GM18508 (cell line): Measurements from ENCODE around the gene PSMD13.

Experiments
- ATAC-seq: cut with Tn5 transposase; IDR thresholded peaks from one replicate; pipeline ENCODE4 v1.9.1; 2021; ENCODE audit warnings: moderate number of reproducible peaks; ENCODE audit not compliant: insufficient read depth, unreplicated experiment

PSMD13 gene

GRCh38 chr11:269146-269890 is 32.5 kb downstream of the PSMD13 start:
- peak; percentile 63 for ATAC-seq

- ATAC-seq = no peak
Measured at GRCh38 chr11:270451-271318, 33.9 kb downstream of the PSMD13 start.

- no peak for ATAC-seq
Measured at GRCh38 chr11:271319-271715, 34.5 kb downstream of the PSMD13 start.

- ATAC-seq = no peak
Measured at GRCh38 chr11:272195-272930, 35.6 kb downstream of the PSMD13 start.

GRCh38 chr11:272931-273198 is 36.1 kb downstream of the PSMD13 start:
- no peak for ATAC-seq

- ATAC-seq = no peak
Measured at GRCh38 chr11:276219-276618, 39.4 kb downstream of the PSMD13 start.

GRCh38 chr11:278001-278951 is 41.5 kb downstream of the PSMD13 start, which contains the start of gene NLRP6:
Gene NLRP6, plus strand, starts transcription at chr11:278407. Its CDS starts 163 bp downstream, at chr11:278570.
- ATAC-seq = no peak

- no peak for ATAC-seq
Measured at GRCh38 chr11:279040-279965, 42.5 kb downstream of the PSMD13 start.

GRCh38 chr11:279966-280705 is 43.4 kb downstream of the PSMD13 start:
- no peak for ATAC-seq

GRCh38 chr11:280706-281485 is 44.1 kb downstream of the PSMD13 start:
- no peak for ATAC-seq

- no peak for ATAC-seq
Measured at GRCh38 chr11:281486-282161, 44.8 kb downstream of the PSMD13 start.

- ATAC-seq = no peak
Measured at GRCh38 chr11:282171-282570, 45.4 kb downstream of the PSMD13 start.

- ATAC-seq = no peak
Measured at GRCh38 chr11:282630-283360, 46.0 kb downstream of the PSMD13 start.

GRCh38 chr11:283405-284104 is 46.8 kb downstream of the PSMD13 start:
- ATAC-seq = no peak

- no peak for ATAC-seq
Measured at GRCh38 chr11:284105-285020, 47.6 kb downstream of the PSMD13 start.
